ENCODE results near the gene AKR1B15. TPM values are rescaled to one million over a fixed set of nuclear protein-coding genes. Genes with fewer than 3 reads are reported as not detected.

Gene AKR1B15
- total RNA-seq, 2 experiments from 2014 or later, result not detected

- TF ChIP-seq, protein P1, sequence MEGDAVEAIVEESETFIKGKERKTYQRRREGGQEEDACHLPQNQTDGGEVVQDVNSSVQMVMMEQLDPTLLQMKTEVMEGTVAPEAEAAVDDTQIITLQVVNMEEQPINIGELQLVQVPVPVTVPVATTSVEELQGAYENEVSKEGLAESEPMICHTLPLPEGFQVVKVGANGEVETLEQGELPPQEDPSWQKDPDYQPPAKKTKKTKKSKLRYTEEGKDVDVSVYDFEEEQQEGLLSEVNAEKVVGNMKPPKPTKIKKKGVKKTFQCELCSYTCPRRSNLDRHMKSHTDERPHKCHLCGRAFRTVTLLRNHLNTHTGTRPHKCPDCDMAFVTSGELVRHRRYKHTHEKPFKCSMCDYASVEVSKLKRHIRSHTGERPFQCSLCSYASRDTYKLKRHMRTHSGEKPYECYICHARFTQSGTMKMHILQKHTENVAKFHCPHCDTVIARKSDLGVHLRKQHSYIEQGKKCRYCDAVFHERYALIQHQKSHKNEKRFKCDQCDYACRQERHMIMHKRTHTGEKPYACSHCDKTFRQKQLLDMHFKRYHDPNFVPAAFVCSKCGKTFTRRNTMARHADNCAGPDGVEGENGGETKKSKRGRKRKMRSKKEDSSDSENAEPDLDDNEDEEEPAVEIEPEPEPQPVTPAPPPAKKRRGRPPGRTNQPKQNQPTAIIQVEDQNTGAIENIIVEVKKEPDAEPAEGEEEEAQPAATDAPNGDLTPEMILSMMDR (IDR thresholded peaks at IDR 0.05), result peak; percentile 89
- ChIA-PET POLR2A (no interaction called here), CTCF (interaction anchor here (0.7 to 5.7 kb wide), 20 partner anchors 8 to 271 kb away, joined by 3 to 75 read pairs (median 4); no protein-coding TSS in a partner anchor)
- Mint-ChIP-seq H3K4me1 (ENCODE audit: low read depth) (peaks cover 3% of the 10 kb centered on the region), H3K9me3 (no peaks in the 10 kb centered on the region), H3K27me3 (peaks cover 28% of the 10 kb centered on the region), H3K27ac (no peak overlapping the region), H3K4me3 (no peak overlapping the region), H3K36me3 (ENCODE audit: low read depth) (no peaks in the 10 kb centered on the region)
- peak; percentile 76 for DNase-seq
- intact Hi-C loops (cut with micrococcal nuclease), result loop anchor here (2.0 to 5.0 kb wide), 2 partner anchors 91 to 174 kb away; no protein-coding TSS in a partner anchor
- ATAC-seq, result peak; percentile 98
Observed at GRCh38 chr7:134605978-134606923, 57.3 kb downstream of the AKR1B15 start.

DNA sequence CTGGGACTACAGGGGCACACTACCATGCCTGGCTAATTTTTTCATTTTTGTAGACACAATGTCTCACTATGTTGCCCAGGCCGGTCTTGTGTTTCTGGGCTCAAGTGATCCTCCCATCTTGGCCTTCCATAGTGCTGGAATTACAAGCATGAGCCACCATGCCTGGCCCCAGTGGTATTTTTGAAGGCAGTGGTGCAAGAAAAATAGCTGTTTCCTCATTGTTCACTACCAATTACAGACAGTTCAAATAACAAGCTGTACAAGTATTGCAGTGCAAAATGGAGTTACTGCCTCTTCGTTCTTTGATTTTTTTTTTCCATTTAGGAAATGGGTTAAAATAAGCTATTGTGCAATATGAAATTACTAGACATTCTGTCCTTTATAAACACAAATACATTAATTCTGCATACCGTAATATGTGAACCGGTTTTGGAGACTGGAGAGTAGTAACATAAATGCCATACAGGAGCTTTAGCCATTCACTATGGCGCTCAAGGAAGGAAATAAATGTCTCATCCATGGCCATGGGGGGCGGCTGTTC lies 62.8 kb downstream of the AKR1B15 start:
- intact Hi-C loops (cut with micrococcal nuclease), result no loop called here
- POLR2A ChIA-PET, result interaction anchor here (1.0 kb wide), 1 partner anchor 46 kb away, joined by 3 read pairs; no protein-coding TSS in a partner anchor
- peaks cover 27% of the 10 kb centered on the region for H3K27me3 Mint-ChIP-seq

DNA sequence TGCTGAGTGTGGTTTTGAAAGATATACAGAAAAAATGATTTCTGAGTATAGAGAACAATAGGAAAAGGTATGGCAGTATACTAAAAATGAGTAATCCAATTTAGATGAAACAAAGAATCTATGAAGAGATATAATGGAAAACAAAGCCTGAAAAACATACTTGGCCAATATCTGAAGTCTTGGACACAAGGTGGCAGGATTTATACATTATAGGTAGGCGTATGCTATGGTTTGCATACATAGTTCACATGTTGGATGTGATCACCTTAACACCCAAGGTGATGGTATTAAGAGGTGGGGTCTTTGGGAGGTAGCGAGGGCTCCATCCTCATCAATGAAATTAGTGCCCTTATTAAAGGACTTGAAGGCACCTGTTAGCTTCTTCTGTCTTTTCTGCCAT lies 63.3 kb downstream of the AKR1B15 start:
- peaks cover 10% of the 10 kb centered on the region for H3K4me1 Mint-ChIP-seq (ENCODE audit: low read depth)
- POLR2A ChIA-PET, result interaction anchor here (1.0 kb wide), 1 partner anchor 45 kb away, joined by 3 read pairs; no protein-coding TSS in a partner anchor
- intact Hi-C loops (cut with micrococcal nuclease), result no loop called here
- no peak overlapping the region for H3K4me3 Mint-ChIP-seq
- TF ChIP-seq, protein P1 (IDR thresholded peaks at IDR 0.05), result no peak
- CTCF ChIA-PET, result interaction anchor here (0.7 to 2.5 kb wide), 10 partner anchors 9 to 342 kb away, joined by 3 to 9 read pairs (median 4); no protein-coding TSS in a partner anchor
- no peak for ATAC-seq
- no peak overlapping the region for H3K27ac Mint-ChIP-seq
- H3K9me3 Mint-ChIP-seq, result no peaks in the 10 kb centered on the region
- peaks cover 26% of the 10 kb centered on the region for H3K27me3 Mint-ChIP-seq
- H3K36me3 Mint-ChIP-seq (ENCODE audit: low read depth), result no peaks in the 10 kb centered on the region
- DNase-seq, result no peak

More for the DNA sequence above, 62.8 kb downstream of the AKR1B15 start:
- Mint-ChIP-seq H3K36me3 (ENCODE audit: low read depth) (no peaks in the 10 kb centered on the region), H3K27ac (no peak overlapping the region), H3K4me1 (ENCODE audit: low read depth) (peaks cover 10% of the 10 kb centered on the region), H3K9me3 (no peaks in the 10 kb centered on the region), H3K4me3 (no peak overlapping the region)
- ATAC-seq, result no peak
- no peak for DNase-seq
- CTCF ChIA-PET, result interaction anchor here (0.7 to 2.5 kb wide), 11 partner anchors 9 to 342 kb away, joined by 3 to 9 read pairs (median 4); no protein-coding TSS in a partner anchor
- TF ChIP-seq, protein P1 (IDR thresholded peaks at IDR 0.05), result no peak

GRCh38 chr7:134613623-134614347 lies 64.9 kb downstream of the AKR1B15 start:
- H3K27me3 Mint-ChIP-seq, result peaks cover 25% of the 10 kb centered on the region
- DNase-seq (peak; percentile 49), ATAC-seq (peak; percentile 85)
- peaks cover 10% of the 10 kb centered on the region for H3K4me1 Mint-ChIP-seq (ENCODE audit: low read depth)
- no peak overlapping the region for H3K27ac Mint-ChIP-seq
- H3K4me3 Mint-ChIP-seq, result no peak overlapping the region
- no peaks in the 10 kb centered on the region for H3K36me3 Mint-ChIP-seq (ENCODE audit: low read depth)
- intact Hi-C loops (cut with micrococcal nuclease), result no loop called here
- no peaks in the 10 kb centered on the region for H3K9me3 Mint-ChIP-seq
- TF ChIP-seq, protein P1 (IDR thresholded peaks at IDR 0.05), result no peak
- ChIA-PET POLR2A (no interaction called here), CTCF (interaction anchor here (0.7 to 2.5 kb wide), 4 partner anchors 8 to 340 kb away, joined by 3 to 9 read pairs (median 4); no protein-coding TSS in a partner anchor)
